Measurements from ENCODE around the gene TAT.
"Not testable (repeated sequence)": the region's sequence is repeated elsewhere in the genome, so short reads cannot be mapped to it uniquely, and the experiment has no call there.

The TAT gene

GRCh38 chr16:71584543-71585317 lies 7.8 kb upstream of the TAT start:
- no peak for FAIRE-seq

GRCh38 chr16:71582553-71582848 lies 5.6 kb upstream of the TAT start:
- not testable (repeated sequence) for FAIRE-seq

- FAIRE-seq, result no peak
Measured at GRCh38 chr16:71574702-71575101, 2.2 kb downstream of the TAT start.

- no peak for FAIRE-seq
Measured at GRCh38 chr16:71573387-71574094, 3.4 kb downstream of the TAT start.

- no peak for FAIRE-seq
Measured at GRCh38 chr16:71572497-71573116, 4.3 kb downstream of the TAT start.

GRCh38 chr16:71570144-71570543 lies 6.7 kb downstream of the TAT start:
- no peak for FAIRE-seq

GRCh38 chr16:71569621-71570020 lies 7.3 kb downstream of the TAT start:
- FAIRE-seq, result no peak

- no peak for FAIRE-seq
Measured at GRCh38 chr16:71568551-71568950, 8.3 kb downstream of the TAT start.

- FAIRE-seq, result no peak
Measured at GRCh38 chr16:71567931-71568330, 9.0 kb downstream of the TAT start.

- no peak for FAIRE-seq
Measured at GRCh38 chr16:71565812-71566700, 10.8 kb downstream of the TAT start.

GRCh38 chr16:71564335-71564967 lies 12.4 kb downstream of the TAT start:
- no peak for FAIRE-seq

- FAIRE-seq, result no peak
Measured at GRCh38 chr16:71562552-71562951, 14.3 kb downstream of the TAT start.

- FAIRE-seq, result not testable (repeated sequence)
Measured at GRCh38 chr16:71561886-71562285, 15.0 kb downstream of the TAT start.

GRCh38 chr16:71559855-71560254 lies 17.0 kb downstream of the TAT start:
- no peak for FAIRE-seq

- no peak for FAIRE-seq
Measured at GRCh38 chr16:71557954-71558582, 18.8 kb downstream of the TAT start.

- FAIRE-seq, result no peak
Measured at GRCh38 chr16:71557299-71557698, 19.6 kb downstream of the TAT start.

GRCh38 chr16:71555230-71555891 lies 21.5 kb downstream of the TAT start:
- FAIRE-seq, result no peak

GRCh38 chr16:71552698-71553503 lies 24.0 kb downstream of the TAT start:
- FAIRE-seq, result no peak

- no peak for FAIRE-seq
Measured at GRCh38 chr16:71547168-71547567, 29.7 kb downstream of the TAT start.

GRCh38 chr16:71542377-71542776 lies 34.5 kb downstream of the TAT start:
- no peak for FAIRE-seq

GRCh38 chr16:71537643-71538042 lies 39.2 kb downstream of the TAT start:
- FAIRE-seq, result no peak

Measured in TTC549 (cell line).